Adipocyte (in vitro differentiated cells): ENCODE measurements around the gene BLID.

Experiments
- DNase-seq: peaks from one replicate; pipeline ENCODE4 v3.0.0-alpha.2; 2015; ENCODE audit warnings: low read depth
- H3K27me3 ChIP-seq: replicated peaks from 2 replicates; pipeline ENCODE4 v1.7.0; 2013; ENCODE audit warnings: mild to moderate bottlenecking, low read length, moderate library complexity; ENCODE audit not compliant: control insufficient read depth, insufficient read depth
- H3K36me3 ChIP-seq: 2 replicates; pipeline ENCODE4 v1.7.0; 2013; ENCODE audit warnings: low read length, mild to moderate bottlenecking, moderate library complexity; ENCODE audit not compliant: control insufficient read depth, insufficient read depth, severe bottlenecking
- H3K4me1 ChIP-seq: 2 replicates; pipeline ENCODE4 v1.7.0; 2013; ENCODE audit warnings: mild to moderate bottlenecking, low read length, moderate library complexity; ENCODE audit not compliant: control insufficient read depth, insufficient read depth
- H3K4me3 ChIP-seq: 2 replicates; pipeline ENCODE4 v1.7.0; 2013; ENCODE audit warnings: mild to moderate bottlenecking, low read length, moderate library complexity
- H3K9ac ChIP-seq: 2 replicates; pipeline ENCODE4 v1.7.0; 2013; ENCODE audit warnings: mild to moderate bottlenecking, low read length, moderate library complexity
- H3K9me3 ChIP-seq: 2 replicates; pipeline ENCODE4 v1.7.0; 2013; ENCODE audit warnings: mild to moderate bottlenecking, low read length, moderate library complexity; ENCODE audit not compliant: control insufficient read depth

Gene BLID

GRCh38 chr11:122154994-122155393 is 39.0 kb upstream of the BLID start:
- H3K27me3 ChIP-seq = no peaks in the 10 kb centered on the region
- peak overlapping the region; percentile 86 for H3K9ac ChIP-seq
- H3K36me3 ChIP-seq = peaks cover 11% of the 10 kb centered on the region
- no peaks in the 10 kb centered on the region for H3K9me3 ChIP-seq
- no peak for DNase-seq
- H3K4me3 ChIP-seq = peak overlapping the region; percentile 77
- peaks cover 79% of the 10 kb centered on the region for H3K4me1 ChIP-seq

GRCh38 chr11:122154227-122154626 is 38.2 kb upstream of the BLID start:
- Histone ChIP-seq H3K4me3 (peak overlapping the region; percentile 77), H3K27me3 (no peaks in the 10 kb centered on the region), H3K9ac (peak overlapping the region; percentile 86), H3K36me3 (peaks cover 15% of the 10 kb centered on the region), H3K4me1 (peaks cover 76% of the 10 kb centered on the region), H3K9me3 (no peaks in the 10 kb centered on the region)
- DNase-seq = no peak

- Histone ChIP-seq H3K9me3 (no peaks in the 10 kb centered on the region), H3K4me1 (peaks cover 74% of the 10 kb centered on the region), H3K4me3 (peak overlapping the region; percentile 77), H3K9ac (peak overlapping the region; percentile 86), H3K27me3 (no peaks in the 10 kb centered on the region), H3K36me3 (peaks cover 19% of the 10 kb centered on the region)
- no peak for DNase-seq
Measured at GRCh38 chr11:122153746-122154145, 37.7 kb upstream of the BLID start.

- Histone ChIP-seq H3K9me3 (no peaks in the 10 kb centered on the region), H3K27me3 (no peaks in the 10 kb centered on the region), H3K4me1 (peaks cover 64% of the 10 kb centered on the region), H3K4me3 (peak overlapping the region; percentile 26), H3K9ac (peak overlapping the region; percentile 56), H3K36me3 (peaks cover 20% of the 10 kb centered on the region)
- no peak for DNase-seq
Measured at GRCh38 chr11:122150216-122151124, 34.5 kb upstream of the BLID start.

GRCh38 chr11:122149202-122149601 is 33.2 kb upstream of the BLID start:
- Histone ChIP-seq H3K4me3 (no peak overlapping the region), H3K27me3 (no peaks in the 10 kb centered on the region), H3K36me3 (peaks cover 17% of the 10 kb centered on the region), H3K9ac (peak overlapping the region; percentile 15), H3K9me3 (no peaks in the 10 kb centered on the region), H3K4me1 (peaks cover 52% of the 10 kb centered on the region)
- DNase-seq = no peak

- no peaks in the 10 kb centered on the region for H3K27me3 ChIP-seq
- no peaks in the 10 kb centered on the region for H3K9me3 ChIP-seq
- H3K36me3 ChIP-seq = peaks cover 24% of the 10 kb centered on the region
- no peak overlapping the region for H3K9ac ChIP-seq
- H3K4me3 ChIP-seq = no peak overlapping the region
- peaks cover 33% of the 10 kb centered on the region for H3K4me1 ChIP-seq
- no peak for DNase-seq
Measured at GRCh38 chr11:122146475-122146874, 30.5 kb upstream of the BLID start.

- Histone ChIP-seq H3K27me3 (no peaks in the 10 kb centered on the region), H3K4me1 (peaks cover 33% of the 10 kb centered on the region), H3K9me3 (no peaks in the 10 kb centered on the region), H3K9ac (no peak overlapping the region), H3K36me3 (peaks cover 25% of the 10 kb centered on the region), H3K4me3 (no peak overlapping the region)
- no peak for DNase-seq
Measured at GRCh38 chr11:122145715-122146274, 29.8 kb upstream of the BLID start.

GRCh38 chr11:122144752-122145151 is 28.7 kb upstream of the BLID start:
- Histone ChIP-seq H3K4me1 (peaks cover 31% of the 10 kb centered on the region), H3K4me3 (no peak overlapping the region), H3K36me3 (peaks cover 25% of the 10 kb centered on the region), H3K9me3 (no peaks in the 10 kb centered on the region), H3K27me3 (no peaks in the 10 kb centered on the region), H3K9ac (no peak overlapping the region)
- DNase-seq = no peak

GRCh38 chr11:122141725-122142124 is 25.7 kb upstream of the BLID start:
- DNase-seq = no peak
- no peaks in the 10 kb centered on the region for H3K9me3 ChIP-seq
- H3K4me3 ChIP-seq = no peak overlapping the region
- H3K4me1 ChIP-seq = peaks cover 54% of the 10 kb centered on the region
- peaks cover 16% of the 10 kb centered on the region for H3K36me3 ChIP-seq
- H3K9ac ChIP-seq = peak overlapping the region; percentile 54
- H3K27me3 ChIP-seq = no peaks in the 10 kb centered on the region

GRCh38 chr11:122140500-122140899 is 24.5 kb upstream of the BLID start:
- Histone ChIP-seq H3K27me3 (no peaks in the 10 kb centered on the region), H3K4me1 (peaks cover 58% of the 10 kb centered on the region), H3K9ac (peak overlapping the region; percentile 54)

GRCh38 chr11:122139595-122139866 is 23.5 kb upstream of the BLID start:
- Histone ChIP-seq H3K4me1 (peaks cover 58% of the 10 kb centered on the region), H3K9ac (peak overlapping the region; percentile 11), H3K4me3 (no peak overlapping the region), H3K27me3 (no peaks in the 10 kb centered on the region), H3K9me3 (no peaks in the 10 kb centered on the region), H3K36me3 (peaks cover 13% of the 10 kb centered on the region)
- no peak for DNase-seq

More at GRCh38 chr11:122140500-122140899, 24.5 kb upstream of the BLID start:
- peak; percentile 73 for DNase-seq
- no peak overlapping the region for H3K4me3 ChIP-seq
- H3K9me3 ChIP-seq = no peaks in the 10 kb centered on the region
- H3K36me3 ChIP-seq = peaks cover 16% of the 10 kb centered on the region
